Stimulated activated CD4-positive, alpha-beta T cell treated with anti-CD3 and anti-CD28 coated beads, Interleukin-15, amount 100 ng/mL, for 1 hour (primary cell): ENCODE measurements around the gene UNC80.
A peak's percentile ranks its signal among the peaks of the same experiment; 100 is the strongest.
"Not testable (repeated sequence)": the region's sequence is repeated elsewhere in the genome, so short reads cannot be mapped to it uniquely, and the experiment has no call there.

ENCODE experiments used
- DNase-seq, 2 donors: peaks; one replicate each; pipeline ENCODE4 v3.0.0-alpha.2; 2020; ENCODE audit warnings: low read depth in 1 of 2, low spot score in 1 of 2

The UNC80 gene

GRCh38 chr2:209771474-209772289, at the start of gene UNC80:
TSS of gene UNC80 (plus strand) at chr2:209771832. CDS start at chr2:209772073, 241 bp downstream.
- peak in 1 of 2 donors; percentile 3 for DNase-seq

- no peak for DNase-seq
Measured at GRCh38 chr2:209726311-209726710, 45.3 kb upstream of the UNC80 start.

- no peak for DNase-seq
Measured at GRCh38 chr2:209727077-209727476, 44.6 kb upstream of the UNC80 start.

GRCh38 chr2:209734805-209735204, 36.8 kb upstream of the UNC80 start:
- DNase-seq: no peak

GRCh38 chr2:209741953-209742352, 29.7 kb upstream of the UNC80 start:
- no peak for DNase-seq

GRCh38 chr2:209753020-209753419, 18.6 kb upstream of the UNC80 start:
- no peak for DNase-seq

GRCh38 chr2:209757163-209757562, 14.5 kb upstream of the UNC80 start:
- DNase-seq: no peak

GRCh38 chr2:209761566-209761965, 10.1 kb upstream of the UNC80 start:
- DNase-seq: no peak

GRCh38 chr2:209762563-209762962, 9.1 kb upstream of the UNC80 start:
- no peak for DNase-seq

- DNase-seq: no peak
Measured at GRCh38 chr2:209763106-209763505, 8.5 kb upstream of the UNC80 start.

- DNase-seq: no peak
Measured at GRCh38 chr2:209766613-209767012, 5.0 kb upstream of the UNC80 start.

GRCh38 chr2:209767316-209767715, 4.3 kb upstream of the UNC80 start:
- DNase-seq: no peak

- DNase-seq: no peak
Measured at GRCh38 chr2:209768557-209768956, 3.1 kb upstream of the UNC80 start.

- no peak for DNase-seq
Measured at GRCh38 chr2:209772290-209772685, 656 bp downstream of the UNC80 start.

- no peak for DNase-seq
Measured at GRCh38 chr2:209773377-209773776, 1.7 kb downstream of the UNC80 start.

- DNase-seq: no peak
Measured at GRCh38 chr2:209787416-209787815, 15.8 kb downstream of the UNC80 start.

- no peak for DNase-seq
Measured at GRCh38 chr2:209788925-209789324, 17.3 kb downstream of the UNC80 start.

- no peak for DNase-seq
Measured at GRCh38 chr2:209790066-209790728, 18.6 kb downstream of the UNC80 start.

- DNase-seq: no peak
Measured at GRCh38 chr2:209791151-209791550, 19.5 kb downstream of the UNC80 start.

- DNase-seq: not testable (repeated sequence)
Measured at GRCh38 chr2:209795425-209795824, 23.8 kb downstream of the UNC80 start.

- no peak for DNase-seq
Measured at GRCh38 chr2:209805351-209805750, 33.7 kb downstream of the UNC80 start.

- no peak for DNase-seq
Measured at GRCh38 chr2:209806318-209806717, 34.7 kb downstream of the UNC80 start.

- DNase-seq: no peak
Measured at GRCh38 chr2:209808521-209808920, 36.9 kb downstream of the UNC80 start.
